Skeletal muscle tissue (tissue), 4 donors: ENCODE results near the gene TGM2. TPM values are rescaled to one million over a fixed set of nuclear protein-coding genes. Genes with fewer than 3 reads are reported as not detected.
"Not testable (repeated sequence)": the region's sequence is repeated elsewhere in the genome, so short reads cannot be mapped to it uniquely, and the experiment has no call there.

Source experiments
- H3K27ac ChIP-seq: one replicate; pipeline ENCODE4 v1.7.0; 2013; ENCODE audit warnings: mild to moderate bottlenecking, low read depth, low read length, inconsistent platforms
- H3K27me3 ChIP-seq, 3 donors: one replicate each; pipeline ENCODE4 v1.7.0; 2013; ENCODE audit warnings: low read length in 3 of 3; ENCODE audit not compliant: control insufficient read depth in 3 of 3, insufficient read depth in 3 of 3
- H3K36me3 ChIP-seq, 3 donors: one replicate each; pipeline ENCODE4 v1.7.0; 2013; ENCODE audit warnings: low read length in 3 of 3; ENCODE audit not compliant: control insufficient read depth in 3 of 3, insufficient read depth in 3 of 3
- H3K4me1 ChIP-seq, 3 donors: one replicate each; pipeline ENCODE4 v1.7.0; 2013; ENCODE audit warnings: low read length in 3 of 3, mild to moderate bottlenecking in 3 of 3; ENCODE audit not compliant: control insufficient read depth in 3 of 3, insufficient read depth in 3 of 3
- H3K4me3 ChIP-seq, 3 donors: one replicate each; pipeline ENCODE4 v1.7.0; 2013; ENCODE audit warnings: low read length in 3 of 3
- H3K9ac ChIP-seq, 3 donors: one replicate each; pipeline ENCODE4 v1.7.0; 2013; ENCODE audit warnings: low read length in 3 of 3, mild to moderate bottlenecking in 3 of 3, moderate library complexity in 2 of 3, low read depth in 1 of 3
- H3K9me3 ChIP-seq, 3 donors: one replicate each; pipeline ENCODE4 v1.7.0; 2013; ENCODE audit warnings: low read length in 3 of 3; ENCODE audit not compliant: control insufficient read depth in 3 of 3
- total RNA-seq: library from RNA; depleted of rRNA; stranded (reverse); fragments of >200 nt; gene quantifications from one replicate; pipeline ENCODE4 v1.2.3, GENCODE V29; 2014
- donor health status: Osteomylitis.

The TGM2 gene
- total RNA-seq, 1 donor from 2014 or later = 7.3 TPM

GRCh38 chr20:38112261-38112929 is 52.7 kb downstream of the TGM2 start:
- Histone ChIP-seq H3K4me3 (no peak overlapping the region), H3K9me3 (no peaks in the 10 kb centered on the region), H3K36me3 (no peaks in the 10 kb centered on the region), H3K27me3 (no peaks in the 10 kb centered on the region), H3K27ac (peak overlapping the region; percentile 49), H3K4me1 (peaks cover 57 to 67% (median 65%) of the 10 kb centered on the region in 3 donors), H3K9ac (no peak overlapping the region)

- H3K4me3 ChIP-seq = no peak overlapping the region
- no peaks in the 10 kb centered on the region for H3K36me3 ChIP-seq
- no peaks in the 10 kb centered on the region for H3K9me3 ChIP-seq
- H3K27me3 ChIP-seq = no peaks in the 10 kb centered on the region
- no peak overlapping the region for H3K27ac ChIP-seq
- no peak overlapping the region for H3K9ac ChIP-seq
- H3K4me1 ChIP-seq = peaks cover 57 to 67% (median 65%) of the 10 kb centered on the region in 3 donors
Observed at GRCh38 chr20:38111366-38112232, 53.5 kb downstream of the TGM2 start.

- Histone ChIP-seq H3K4me3 (peak overlapping the region in 2 of 3 donors; percentile 8 to 45), H3K9me3 (no peaks in the 10 kb centered on the region), H3K27me3 (no peaks in the 10 kb centered on the region), H3K4me1 (peaks cover 57 to 67% (median 65%) of the 10 kb centered on the region in 3 donors), H3K27ac (peak overlapping the region; percentile 95), H3K36me3 (no peaks in the 10 kb centered on the region), H3K9ac (peak overlapping the region in 2 of 3 donors; percentile 24 to 36)
Observed at GRCh38 chr20:38110525-38111178, 54.4 kb downstream of the TGM2 start.

- peak overlapping the region; percentile 95 for H3K27ac ChIP-seq
- no peaks in the 10 kb centered on the region for H3K9me3 ChIP-seq
- H3K4me1 ChIP-seq = peaks cover 57 to 67% (median 65%) of the 10 kb centered on the region in 3 donors
- peak overlapping the region in 2 of 3 donors; percentile 36 to 42 for H3K9ac ChIP-seq
- H3K27me3 ChIP-seq = no peaks in the 10 kb centered on the region
- peak overlapping the region in 2 of 3 donors; percentile 8 to 45 for H3K4me3 ChIP-seq
- H3K36me3 ChIP-seq = no peaks in the 10 kb centered on the region
Observed at GRCh38 chr20:38109591-38110524, 55.2 kb downstream of the TGM2 start.

GRCh38 chr20:38108986-38109541 is 56.0 kb downstream of the TGM2 start:
- peak overlapping the region; percentile 95 for H3K27ac ChIP-seq
- H3K27me3 ChIP-seq = no peaks in the 10 kb centered on the region
- H3K36me3 ChIP-seq = no peaks in the 10 kb centered on the region
- H3K4me3 ChIP-seq = peak overlapping the region in 2 of 3 donors; percentile 31 to 39
- peak overlapping the region in 2 of 3 donors; percentile 46 to 60 for H3K9ac ChIP-seq
- no peaks in the 10 kb centered on the region for H3K9me3 ChIP-seq
- H3K4me1 ChIP-seq = peaks cover 50 to 59% (median 58%) of the 10 kb centered on the region in 3 donors

- H3K36me3 ChIP-seq = no peaks in the 10 kb centered on the region
- no peaks in the 10 kb centered on the region for H3K27me3 ChIP-seq
- H3K27ac ChIP-seq = peak overlapping the region; percentile 95
- peaks cover 47 to 54% (median 53%) of the 10 kb centered on the region in 3 donors for H3K4me1 ChIP-seq
- H3K9ac ChIP-seq = peak overlapping the region; percentile 46 to 60 (median 48)
- H3K9me3 ChIP-seq = no peaks in the 10 kb centered on the region
- peak overlapping the region in 2 of 3 donors; percentile 31 to 39 for H3K4me3 ChIP-seq
Observed at GRCh38 chr20:38108438-38108985, 56.6 kb downstream of the TGM2 start.

- not testable (repeated sequence) for H3K36me3 ChIP-seq, H3K9me3 ChIP-seq, H3K9ac ChIP-seq, H3K27me3 ChIP-seq, H3K4me3 ChIP-seq
- peak overlapping the region; percentile 95 for H3K27ac ChIP-seq
- H3K4me1 ChIP-seq = peaks cover 43 to 48% (median 47%) of the 10 kb centered on the region in 3 donors
Observed at GRCh38 chr20:38107916-38108315, 57.2 kb downstream of the TGM2 start.

- H3K4me3 ChIP-seq, H3K27ac ChIP-seq, H3K27me3 ChIP-seq, H3K9me3 ChIP-seq, H3K9ac ChIP-seq, H3K36me3 ChIP-seq: not testable (repeated sequence)
- H3K4me1 ChIP-seq = peaks cover 39 to 43% (median 43%) of the 10 kb centered on the region in 3 donors
Observed at GRCh38 chr20:38107386-38107785, 57.7 kb downstream of the TGM2 start.

- no peaks in the 10 kb centered on the region for H3K36me3 ChIP-seq
- no peak overlapping the region for H3K9ac ChIP-seq
- H3K27ac ChIP-seq = no peak overlapping the region
Observed at GRCh38 chr20:38106461-38106860, 58.6 kb downstream of the TGM2 start.

More at GRCh38 chr20:38106461-38106860, 58.6 kb downstream of the TGM2 start:
- Histone ChIP-seq H3K9me3 (no peaks in the 10 kb centered on the region), H3K4me3 (no peak overlapping the region), H3K27me3 (no peaks in the 10 kb centered on the region), H3K4me1 (peaks cover 31 to 34% (median 33%) of the 10 kb centered on the region in 3 donors)
